Naive B cell (primary cell): ENCODE results near the gene TMPRSS5. TPM values are rescaled to one million over a fixed set of nuclear protein-coding genes. Genes with fewer than 3 reads are reported as not detected.
A peak's percentile ranks its signal among the peaks of the same experiment; 100 is the strongest.

ENCODE experiments used
- ATAC-seq, 2 donors: fragments of 150-1000 bp; cut with Tn5 transposase; 2 replicates each; pipeline ENCODE4 v1.10.0; 2021; ENCODE audit warnings: low read depth in 2 of 2, mild to moderate bottlenecking in 2 of 2, moderate library complexity in 2 of 2
- DNase-seq: peaks from one replicate; pipeline ENCODE4 v3.0.0; 2022
- H3K27ac Mint-ChIP-seq, 6 donors: one replicate each; pipeline ENCODE4 v1.8.0; 2020 to 2022; ENCODE audit warnings: mild to moderate bottlenecking in 6 of 6, mixed read lengths in 6 of 6, moderate library complexity in 5 of 6, inconsistent platforms in 2 of 6
- H3K27me3 Mint-ChIP-seq, 3 donors: one replicate each; pipeline ENCODE4 v1.8.0; 2021 to 2022; ENCODE audit warnings: mixed read lengths in 3 of 3, mild to moderate bottlenecking in 1 of 3
- H3K36me3 Mint-ChIP-seq, 2 donors: one replicate each; pipeline ENCODE4 v1.8.0; 2020 to 2022; ENCODE audit warnings: mixed read lengths in 2 of 2, inconsistent platforms in 1 of 2, mild to moderate bottlenecking in 1 of 2
- H3K4me1 Mint-ChIP-seq, 3 donors: one replicate each; pipeline ENCODE4 v1.8.0; 2020 to 2022; ENCODE audit warnings: mixed read lengths in 3 of 3, inconsistent platforms in 1 of 3, mild to moderate bottlenecking in 1 of 3, moderate library complexity in 1 of 3
- H3K4me3 Mint-ChIP-seq, 8 donors: one replicate each; pipeline ENCODE4 v1.8.0; 2020 to 2022; ENCODE audit warnings: mild to moderate bottlenecking in 8 of 8, mixed read lengths in 8 of 8, moderate library complexity in 8 of 8, inconsistent platforms in 2 of 8
- H3K9me3 Mint-ChIP-seq, 7 donors: one replicate each; pipeline ENCODE4 v1.8.0; 2020 to 2022; ENCODE audit warnings: mixed read lengths in 7 of 7, mild to moderate bottlenecking in 5 of 7, inconsistent platforms in 2 of 7, moderate library complexity in 1 of 7
- polyA plus RNA-seq, 6 donors: library from polyadenylated mRNA; unstranded; fragments of 300-500 nt; fragmentation: Illumina TruSeq; gene quantifications; one replicate each; pipeline ENCODE4 v1.2.3, GENCODE V29; 2021; ENCODE audit warnings: low read depth in 6 of 6

The TMPRSS5 gene
- polyA plus RNA-seq, 6 donors from 2014 or later, result not detected

- Mint-ChIP-seq H3K4me3 (no peak overlapping the region), H3K27me3 (peaks cover 11 to 24% (median 15%) of the 10 kb centered on the region in 3 donors), H3K9me3 (peaks cover 0 to 15% (median 12%) of the 10 kb centered on the region in 7 donors), H3K27ac (no peak overlapping the region), H3K36me3 (no peaks in the 10 kb centered on the region), H3K4me1 (no peaks in the 10 kb centered on the region)
- DNase-seq (no peak), ATAC-seq (no peak)
Measured at GRCh38 chr11:113649311-113649710, 56.8 kb downstream of the TMPRSS5 start.

DNA sequence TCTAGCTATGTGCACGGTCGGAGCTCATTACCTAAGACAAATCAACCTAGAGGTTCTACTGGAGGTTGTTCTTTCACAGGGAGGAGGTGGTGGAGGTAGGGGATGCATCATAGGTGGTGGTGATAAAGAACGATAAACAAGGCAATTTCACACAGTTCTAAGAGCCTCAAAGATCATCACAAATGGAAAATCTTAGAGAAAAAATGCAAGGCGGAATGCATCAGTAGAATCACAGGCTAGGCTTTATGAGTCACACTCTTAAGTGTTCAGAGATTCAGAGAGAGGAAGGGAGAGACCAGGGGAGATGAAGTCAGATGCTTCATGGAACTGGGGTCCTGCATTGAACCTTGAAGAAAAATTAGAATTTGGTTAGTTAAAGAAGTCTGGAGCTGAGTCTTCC lies 58.3 kb downstream of the TMPRSS5 start:
- Mint-ChIP-seq H3K9me3 (peaks cover 0 to 15% (median 8%) of the 10 kb centered on the region in 7 donors), H3K27me3 (peaks cover 11 to 20% (median 12%) of the 10 kb centered on the region in 3 donors), H3K4me1 (no peaks in the 10 kb centered on the region), H3K36me3 (no peaks in the 10 kb centered on the region), H3K27ac (no peak overlapping the region), H3K4me3 (no peak overlapping the region)
- DNase-seq (no peak), ATAC-seq (no peak)

GRCh38 chr11:113647108-113647507 lies 59.0 kb downstream of the TMPRSS5 start:
- Mint-ChIP-seq H3K27me3 (peaks cover 11 to 16% (median 13%) of the 10 kb centered on the region in 3 donors), H3K4me3 (no peak overlapping the region)
- no peak for DNase-seq

GRCh38 chr11:113645593-113646349 lies 60.3 kb downstream of the TMPRSS5 start:
- DNase-seq, result no peak
- Mint-ChIP-seq H3K4me1 (no peaks in the 10 kb centered on the region), H3K36me3 (no peaks in the 10 kb centered on the region)

More at GRCh38 chr11:113647108-113647507, 59.0 kb downstream of the TMPRSS5 start:
- no peak for ATAC-seq
- Mint-ChIP-seq H3K36me3 (no peaks in the 10 kb centered on the region), H3K9me3 (peaks cover 0 to 14% (median 8%) of the 10 kb centered on the region in 7 donors), H3K27ac (no peak overlapping the region), H3K4me1 (no peaks in the 10 kb centered on the region)

DNA sequence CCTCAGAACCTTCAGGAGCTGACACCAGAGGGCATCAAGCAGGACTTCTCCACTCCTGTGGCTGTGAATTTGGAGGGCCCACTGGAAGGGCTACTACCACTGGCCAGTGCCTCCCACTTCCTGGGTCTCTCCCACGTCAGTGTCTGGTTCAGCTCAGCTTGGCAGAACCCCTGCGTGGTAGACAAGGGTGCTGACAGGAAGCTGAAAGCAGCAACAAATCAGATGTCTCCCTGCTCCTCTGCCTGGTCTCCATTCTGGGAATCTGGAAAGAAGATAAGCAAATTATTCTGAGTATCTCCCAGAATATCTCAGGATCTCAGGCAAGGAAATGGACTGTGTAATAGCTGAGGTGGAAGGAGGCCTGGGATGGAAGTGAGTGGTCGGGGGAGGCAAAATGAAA lies 61.5 kb downstream of the TMPRSS5 start:
- Mint-ChIP-seq H3K27me3 (peaks cover 9 to 27% (median 25%) of the 10 kb centered on the region in 3 donors), H3K27ac (no peak overlapping the region), H3K36me3 (no peaks in the 10 kb centered on the region), H3K4me3 (no peak overlapping the region), H3K4me1 (no peaks in the 10 kb centered on the region), H3K9me3 (peaks cover 0 to 11% (median 5%) of the 10 kb centered on the region in 7 donors)
- DNase-seq (no peak), ATAC-seq (no peak)

More at GRCh38 chr11:113645593-113646349, 60.3 kb downstream of the TMPRSS5 start:
- no peak overlapping the region for H3K27ac Mint-ChIP-seq
- no peak for ATAC-seq
- no peak overlapping the region for H3K4me3 Mint-ChIP-seq
- H3K27me3 Mint-ChIP-seq, result peaks cover 10 to 19% (median 19%) of the 10 kb centered on the region in 3 donors
- H3K9me3 Mint-ChIP-seq, result peaks cover 0 to 13% (median 8%) of the 10 kb centered on the region in 7 donors

DNA sequence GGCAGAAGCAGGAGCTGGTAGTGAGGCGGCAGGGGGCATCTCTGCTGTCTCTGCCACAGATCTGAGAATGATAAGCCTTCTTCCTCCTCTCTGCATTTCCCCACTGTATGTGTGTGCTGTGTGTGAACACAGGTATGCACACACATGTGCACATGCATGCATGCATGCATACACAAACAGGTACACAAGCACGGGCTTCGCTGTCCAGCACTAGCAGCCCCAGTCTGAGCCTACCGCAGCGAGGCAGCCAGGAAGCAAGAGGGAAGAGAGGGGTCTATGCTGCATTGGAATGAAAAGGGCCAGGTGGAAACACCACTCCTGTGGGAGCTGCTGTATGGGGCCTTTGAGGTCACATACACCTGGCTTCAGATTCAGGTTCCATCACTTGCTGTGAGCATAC lies 62.4 kb downstream of the TMPRSS5 start:
- no peak overlapping the region for H3K4me3 Mint-ChIP-seq

DNA sequence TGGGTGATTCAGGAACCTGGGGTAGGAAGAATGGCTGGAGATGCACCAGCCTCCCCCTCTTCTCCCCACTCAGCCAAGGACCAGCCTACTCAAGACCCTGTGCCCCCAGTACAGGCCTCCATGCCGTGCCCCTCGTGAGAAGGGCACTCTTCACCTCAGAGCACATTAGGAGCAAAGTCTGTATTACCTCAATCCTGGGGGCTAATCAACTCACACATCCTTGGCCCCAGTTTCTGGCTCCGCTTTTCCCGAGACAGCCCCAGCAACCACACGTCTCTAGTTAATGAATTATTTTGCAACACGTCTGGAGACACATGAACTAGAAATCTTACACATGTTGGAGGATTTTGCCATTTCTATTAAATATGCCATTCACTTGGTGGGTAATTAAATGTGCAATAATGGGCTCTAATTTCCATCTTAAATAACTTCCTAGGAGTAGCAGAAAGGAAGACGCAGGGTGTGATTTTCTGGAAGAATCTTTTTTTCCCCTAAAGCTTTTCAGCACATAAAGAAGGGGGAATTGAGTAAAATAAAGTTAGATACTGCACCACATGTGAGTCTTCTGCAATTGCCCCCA lies 63.0 kb downstream of the TMPRSS5 start:
- DNase-seq (no peak), ATAC-seq (no peak)
- H3K27me3 Mint-ChIP-seq, result peaks cover 18 to 40% (median 36%) of the 10 kb centered on the region in 3 donors
- no peak overlapping the region for H3K4me3 Mint-ChIP-seq
- no peaks in the 10 kb centered on the region for H3K36me3 Mint-ChIP-seq
- no peaks in the 10 kb centered on the region for H3K4me1 Mint-ChIP-seq
- H3K27ac Mint-ChIP-seq, result no peak overlapping the region
- peaks cover 0 to 8% (median 3%) of the 10 kb centered on the region in 7 donors for H3K9me3 Mint-ChIP-seq

More for the DNA sequence above, 62.4 kb downstream of the TMPRSS5 start:
- Mint-ChIP-seq H3K36me3 (no peaks in the 10 kb centered on the region), H3K4me1 (no peaks in the 10 kb centered on the region), H3K27ac (no peak overlapping the region), H3K9me3 (peaks cover 0 to 11% (median 5%) of the 10 kb centered on the region in 7 donors), H3K27me3 (peaks cover 18 to 36% (median 33%) of the 10 kb centered on the region in 3 donors)
- ATAC-seq, result no peak
- DNase-seq, result no peak

GRCh38 chr11:113642090-113642489 lies 64.0 kb downstream of the TMPRSS5 start:
- H3K4me3 Mint-ChIP-seq, result no peak overlapping the region

GRCh38 chr11:113638376-113638775 lies 67.7 kb downstream of the TMPRSS5 start:
- H3K36me3 Mint-ChIP-seq, result no peaks in the 10 kb centered on the region
- H3K27me3 Mint-ChIP-seq, result peaks cover 23 to 39% (median 31%) of the 10 kb centered on the region in 3 donors
- no peaks in the 10 kb centered on the region for H3K4me1 Mint-ChIP-seq
- no peak overlapping the region for H3K4me3 Mint-ChIP-seq
- no peak for ATAC-seq
- H3K27ac Mint-ChIP-seq, result no peak overlapping the region
- H3K9me3 Mint-ChIP-seq, result peaks cover 3 to 8% (median 4%) of the 10 kb centered on the region in 7 donors
- DNase-seq, result no peak

More at GRCh38 chr11:113642090-113642489, 64.0 kb downstream of the TMPRSS5 start:
- Mint-ChIP-seq H3K27me3 (peaks cover 18 to 40% (median 32%) of the 10 kb centered on the region in 3 donors), H3K9me3 (peaks cover 0 to 3% (median 0%) of the 10 kb centered on the region in 7 donors), H3K4me1 (no peaks in the 10 kb centered on the region), H3K36me3 (no peaks in the 10 kb centered on the region), H3K27ac (no peak overlapping the region)
- no peak for ATAC-seq
- DNase-seq, result no peak

GRCh38 chr11:113637636-113638035 lies 68.5 kb downstream of the TMPRSS5 start:
- H3K4me1 Mint-ChIP-seq, result no peaks in the 10 kb centered on the region
- peak overlapping the region in 2 of 6 donors; percentile 29 to 69 for H3K27ac Mint-ChIP-seq
- H3K27me3 Mint-ChIP-seq, result peaks cover 25 to 32% (median 25%) of the 10 kb centered on the region in 3 donors
- peaks cover 3 to 8% (median 4%) of the 10 kb centered on the region in 7 donors for H3K9me3 Mint-ChIP-seq
- DNase-seq (no peak), ATAC-seq (no peak)
- no peak overlapping the region for H3K4me3 Mint-ChIP-seq
- H3K36me3 Mint-ChIP-seq, result no peaks in the 10 kb centered on the region

Other genes starting within 250 kb of the TMPRSS5 start
- not detected for gene DRD2, start 230.9 kb downstream of the TMPRSS5 start, polyA plus RNA-seq
- gene ZW10, start 67.4 kb upstream of the TMPRSS5 start, polyA plus RNA-seq, result 10 to 100 TPM; 15.7 to 21.4 (median 17.1) TPM
- gene CLDN25, start 73.5 kb upstream of the TMPRSS5 start, polyA plus RNA-seq, result not detected
- 100 to 1,000 TPM in 4 of 6 donors, 10 to 100 TPM in 2; 64.6 to 132 (median 109) TPM for gene USP28, start 169.3 kb upstream of the TMPRSS5 start, polyA plus RNA-seq
- gene HTR3B, start 198.5 kb upstream of the TMPRSS5 start, polyA plus RNA-seq, result not detected